HG02642 (cell line): ENCODE data around the gene TSPAN4.

ENCODE experiments used
- ATAC-seq: cut with Tn5 transposase; IDR thresholded peaks from one replicate; pipeline ENCODE4 v1.9.1; 2021; ENCODE audit warnings: mild to moderate bottlenecking; ENCODE audit not compliant: unreplicated experiment, poor library complexity

Gene TSPAN4

GRCh38 chr11:803770-804598, 38.7 kb upstream of the TSPAN4 start:
- no peak for ATAC-seq

DNA sequence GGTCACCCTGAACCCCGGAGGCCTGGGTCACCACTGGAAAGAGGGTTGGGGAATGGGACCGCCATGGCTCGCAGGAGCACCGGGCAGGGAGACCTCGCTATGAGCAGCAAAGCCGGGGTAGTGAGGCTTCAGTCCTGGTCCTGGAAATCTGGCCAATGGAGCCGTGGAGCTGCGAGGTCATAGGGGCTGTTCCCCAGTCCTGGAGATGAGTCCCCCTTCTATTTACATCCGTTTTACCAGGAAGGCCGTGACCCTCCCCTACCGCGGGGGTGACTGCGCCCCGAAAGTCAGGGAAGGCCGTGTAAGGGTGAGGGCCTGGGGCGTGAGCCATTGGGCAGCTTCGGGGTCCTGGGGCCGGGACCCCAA, 38.1 kb upstream of the TSPAN4 start:
- no peak for ATAC-seq

DNA sequence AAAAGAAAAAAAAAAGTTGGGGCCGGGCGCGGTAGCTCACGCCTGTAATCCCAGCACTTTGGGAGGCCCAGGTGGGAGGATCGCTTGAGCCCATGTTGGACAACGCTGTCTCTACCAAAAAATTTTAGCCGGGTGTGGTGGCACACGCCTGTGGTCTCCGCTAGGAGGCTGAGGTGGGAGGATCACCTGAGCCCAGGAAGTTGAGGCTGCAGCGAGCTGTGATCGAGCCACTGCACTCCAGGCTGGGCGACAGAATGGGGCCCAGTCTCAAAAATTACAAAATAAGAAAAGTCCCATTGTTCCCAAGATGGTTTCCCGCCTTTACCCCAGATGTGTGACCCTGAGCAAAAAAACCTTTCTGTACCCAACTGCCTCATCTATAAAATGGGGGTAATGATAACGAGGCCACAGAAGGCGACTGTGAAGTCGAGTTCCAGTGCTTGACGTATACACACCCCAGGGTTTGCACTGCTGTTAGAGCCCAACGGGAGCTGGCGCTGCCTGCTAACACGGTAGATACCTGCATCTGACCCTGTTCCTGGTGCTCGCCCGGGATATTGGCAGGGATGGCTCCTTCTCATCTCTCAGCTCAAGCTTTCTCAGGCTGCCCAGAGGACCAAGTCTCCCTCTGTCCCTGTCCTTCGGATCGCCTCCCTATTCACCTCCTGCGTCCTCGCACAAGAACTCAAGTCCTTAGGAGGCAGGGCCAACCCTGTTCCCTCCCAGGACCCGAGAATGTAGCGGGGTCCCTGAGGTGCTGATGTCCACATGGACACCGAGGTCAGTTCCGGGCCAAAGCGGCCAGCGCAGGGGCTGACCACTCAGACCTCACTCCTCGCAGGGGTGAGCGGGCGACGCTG, 34.0 kb upstream of the TSPAN4 start:
- no peak for ATAC-seq

- peak; percentile 79 for ATAC-seq
These were observed 33.2 kb upstream of the TSPAN4 start, which contains the start of gene RPLP2 for GRCh38 chr11:809287-810039. Gene RPLP2 (plus strand): TSS chr11:809967. CDS start chr11:810235, 268 bp downstream.

GRCh38 chr11:810040-810567, 32.5 kb upstream of the TSPAN4 start:
- ATAC-seq = peak; percentile 16

GRCh38 chr11:811446-812245, 31.0 kb upstream of the TSPAN4 start:
- ATAC-seq = no peak

DNA sequence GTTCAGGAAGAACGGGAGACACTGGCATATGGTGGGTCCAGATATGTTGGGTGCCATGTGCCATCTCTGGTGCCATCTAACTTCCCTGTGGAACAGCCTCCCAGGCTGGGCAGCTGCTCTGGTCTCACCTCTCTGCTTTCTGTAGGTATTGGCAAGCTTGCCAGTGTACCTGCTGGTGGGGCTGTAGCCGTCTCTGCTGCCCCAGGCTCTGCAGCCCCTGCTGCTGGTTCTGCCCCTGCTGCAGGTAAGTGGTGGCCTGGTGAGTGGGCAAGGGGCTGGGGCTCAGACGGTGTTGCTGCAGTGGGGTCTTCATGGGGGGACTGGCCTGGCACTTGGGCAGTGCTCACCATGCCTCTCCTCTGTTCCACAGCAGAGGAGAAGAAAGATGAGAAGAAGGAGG, 30.3 kb upstream of the TSPAN4 start:
- ATAC-seq = no peak

DNA sequence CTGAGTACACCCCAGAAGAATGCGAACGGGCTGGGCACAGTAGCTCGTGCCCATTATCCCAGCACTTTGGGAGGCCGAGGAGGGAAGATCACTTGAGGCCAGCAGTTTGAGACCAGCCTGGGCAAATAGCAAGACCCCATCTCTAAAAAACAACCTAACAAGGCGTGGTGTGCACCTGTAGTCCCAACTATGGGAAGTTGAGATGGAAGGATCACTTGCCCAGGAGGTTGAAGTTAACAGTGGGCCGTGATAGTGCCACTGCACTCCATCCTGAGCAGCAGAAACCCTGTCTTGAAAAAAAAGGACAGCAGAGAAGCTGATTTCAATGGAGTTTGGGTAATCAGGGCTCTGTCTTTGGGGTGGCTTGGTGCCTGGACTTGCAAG, 29.6 kb upstream of the TSPAN4 start:
- no peak for ATAC-seq

DNA sequence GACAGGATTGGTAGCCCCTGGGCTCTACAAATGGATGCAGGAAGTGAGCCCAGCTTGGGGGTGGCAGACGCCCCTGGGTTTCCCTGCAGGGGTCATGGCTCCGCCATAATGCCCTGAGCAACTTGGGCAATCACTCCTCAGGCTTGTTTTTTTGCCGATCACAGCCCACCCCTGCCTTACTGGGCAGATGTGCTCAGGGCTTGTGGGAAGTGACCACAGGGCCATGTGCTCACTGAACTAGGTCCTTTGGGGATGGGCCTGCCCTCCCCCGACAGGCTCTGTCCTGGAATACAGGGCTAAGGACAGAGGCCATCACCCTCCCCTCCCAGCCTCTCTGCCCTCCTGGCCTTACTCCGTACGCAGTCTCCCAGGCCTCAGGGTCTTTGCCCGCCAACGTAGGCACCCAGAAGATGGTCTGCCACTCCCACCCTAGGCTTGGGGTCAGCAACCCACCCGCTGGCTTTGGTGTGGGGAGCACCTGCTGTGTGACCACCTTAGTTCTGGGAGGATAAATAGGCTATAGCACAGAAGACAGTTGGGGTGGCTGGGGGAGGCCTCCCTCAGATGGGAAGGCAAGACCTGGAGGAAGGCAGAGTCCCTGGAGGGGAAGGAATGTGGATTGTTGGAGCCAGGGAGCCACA, 29.1 kb upstream of the TSPAN4 start:
- ATAC-seq = no peak

DNA sequence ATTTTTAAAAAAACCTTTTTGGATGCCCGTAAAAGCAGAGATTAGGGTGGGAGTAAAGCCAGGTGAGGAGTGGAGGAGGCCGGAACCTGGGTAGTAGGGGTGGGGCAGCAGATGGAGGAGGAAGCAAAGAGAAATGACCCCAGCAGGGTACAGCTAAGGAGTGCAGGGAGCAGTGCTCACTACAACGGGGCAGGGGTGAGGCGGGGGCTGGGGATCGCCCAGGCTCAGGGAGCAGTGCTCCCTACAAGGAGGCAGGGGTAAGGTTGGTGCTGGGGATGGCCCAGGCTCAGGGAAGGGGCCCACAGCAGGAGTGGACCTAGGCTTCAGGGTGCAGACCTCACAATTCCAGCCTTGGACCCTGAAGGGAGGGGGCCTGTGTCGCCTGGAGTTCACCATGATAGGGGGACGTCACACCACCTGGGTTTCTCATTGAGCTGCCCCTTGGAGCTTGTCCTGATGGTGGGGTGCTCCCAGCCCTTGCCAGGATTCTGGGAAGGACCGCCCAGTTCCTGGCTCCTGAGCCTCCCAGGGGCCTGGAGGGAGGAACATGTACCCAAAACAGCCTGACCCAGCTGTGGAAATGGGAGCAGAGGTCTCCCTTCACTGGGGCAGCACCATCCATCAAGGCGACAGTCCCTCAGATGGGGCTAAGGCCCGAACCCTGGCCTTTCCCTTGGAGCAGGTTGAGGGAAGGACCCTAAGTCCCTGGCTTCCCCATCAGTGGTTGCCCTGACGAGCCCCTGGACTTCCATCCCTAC, 26.8 kb upstream of the TSPAN4 start:
- ATAC-seq = no peak

DNA sequence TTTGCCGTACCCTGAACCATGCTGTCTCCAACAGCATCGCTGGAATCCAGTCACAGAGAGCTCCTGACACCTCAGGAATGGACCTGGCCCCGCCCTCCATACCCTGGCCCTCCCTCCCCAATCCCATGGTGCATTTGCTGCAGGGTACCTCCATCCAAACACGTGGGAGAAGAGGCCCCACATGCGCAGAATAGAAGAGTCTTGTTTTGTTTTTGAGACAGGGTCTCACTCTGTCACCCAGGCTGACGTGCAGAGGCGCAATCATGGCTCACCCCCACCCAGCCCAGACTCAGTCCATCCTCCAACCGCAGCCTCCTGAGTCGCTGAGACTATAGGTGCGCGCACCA, 26.2 kb upstream of the TSPAN4 start:
- ATAC-seq = no peak

DNA sequence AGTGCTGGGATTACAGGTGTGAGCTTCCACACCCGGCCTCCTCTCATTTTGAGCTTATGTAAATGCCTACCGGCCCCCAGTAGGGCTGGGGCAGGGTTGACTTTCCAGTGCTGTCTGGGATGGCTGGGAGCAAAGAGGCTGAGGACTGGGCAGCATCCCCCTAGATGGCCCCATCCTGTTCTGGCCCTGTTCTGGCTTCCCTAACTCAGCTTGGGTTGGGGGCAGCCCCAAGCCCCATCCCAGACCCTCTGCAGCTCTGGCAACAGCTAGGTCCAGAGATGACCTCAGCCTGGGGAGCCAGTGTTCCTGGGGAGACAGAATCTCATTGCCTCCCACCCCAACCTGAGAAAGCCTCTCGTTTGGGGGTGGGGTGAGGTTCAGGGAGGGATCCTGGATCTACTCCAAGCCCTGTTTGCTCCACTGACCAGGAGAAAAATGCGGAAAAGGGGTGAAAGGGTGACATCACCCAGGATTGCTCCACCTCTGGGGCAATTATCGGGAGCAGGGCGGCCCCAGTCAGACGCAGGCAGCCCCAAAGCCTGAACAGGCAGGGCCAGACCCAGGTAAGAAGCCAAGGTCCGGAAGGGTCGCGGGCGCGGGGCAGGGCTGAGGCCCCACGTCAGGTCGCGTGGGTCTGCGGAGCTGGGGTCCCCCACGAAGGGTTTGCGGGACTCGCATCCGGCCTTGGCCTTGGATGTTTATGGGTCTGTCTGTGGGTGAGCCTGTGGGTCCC, 24.1 kb upstream of the TSPAN4 start, which contains the start of gene PNPLA2:
Gene PNPLA2 (plus strand): TSS at position 519 of the 733 bp plus-strand sequence. CDS start 805 bp downstream, outside the sequence.
- ATAC-seq = peak; percentile 0

GRCh38 chr11:819129-819931, 23.3 kb upstream of the TSPAN4 start:
- peak; percentile 71 for ATAC-seq

GRCh38 chr11:819943-820649, 22.6 kb upstream of the TSPAN4 start:
- ATAC-seq = peak; percentile 70

GRCh38 chr11:820655-821511, 21.8 kb upstream of the TSPAN4 start:
- ATAC-seq = no peak
